Small intestine (tissue), 4 donors: ENCODE data around the gene IMP3. TPM values are rescaled to one million over a fixed set of nuclear protein-coding genes. Genes with fewer than 3 reads are reported as not detected.

Source experiments
- polyA plus RNA-seq, 4 donors: library from polyadenylated mRNA; stranded (reverse) in 3 of 4; unstranded in 1 of 4; fragments of 200-250 nt in 3 of 4; fragments of 120-200 nt in 1 of 4; gene quantifications; one replicate each; pipeline versions ENCODE4 v1.2.1 to v1.2.3, GENCODE V29; 2013
- donor health status: healthy with polysubstance abuse.
- donor health status: Bipolar disorder and iron deficiency.
- donor health status: healthy.

Gene IMP3
- polyA plus RNA-seq, 4 donors = 76.2 to 139 (median 93.2) TPM

Other genes starting within 250 kb of the IMP3 start
- gene SIN3A, start 188.5 kb downstream of the IMP3 start, polyA plus RNA-seq = 10 to 100 TPM in 2 of 4 donors, 1 to 10 TPM in 2; 7.6 to 36.0 (median 11.9) TPM
- 10 to 100 TPM; 19.7 to 40.2 (median 20.6) TPM for gene PTPN9, start 60.9 kb downstream of the IMP3 start, polyA plus RNA-seq
- gene SNUPN, start 14.5 kb downstream of the IMP3 start, polyA plus RNA-seq = 10 to 100 TPM; 19.5 to 24.6 (median 21.2) TPM
- 10 to 100 TPM; 11.0 to 19.8 (median 15.2) TPM for gene SNX33, start 7.7 kb upstream of the IMP3 start, polyA plus RNA-seq
- 1 to 10 TPM in 2 of 4 donors, under 1 TPM in 2; 0.22 to 7.2 (median 2.5) TPM for gene CSPG4, start 72.6 kb upstream of the IMP3 start, polyA plus RNA-seq
- gene UBE2Q2, start 203.2 kb upstream of the IMP3 start, polyA plus RNA-seq = 10 to 100 TPM in 2 of 4 donors, 1 to 10 TPM in 2; 2.5 to 14.8 (median 10.2) TPM